Ramos (cell line): ENCODE measurements around the gene EXOSC1.
"Not testable (repeated sequence)": the region's sequence is repeated elsewhere in the genome, so short reads cannot be mapped to it uniquely, and the experiment has no call there.

ENCODE experiments used
- in situ Hi-C: fragments of 300-500 bp; cut with MboI; formaldehyde crosslinking; loops from one replicate; pipeline ENCODE4 v1.14.3; 2022; ENCODE audit warnings: low sequenced_read_pairs; ENCODE audit not compliant: unreplicated experiment

Gene EXOSC1

DNA sequence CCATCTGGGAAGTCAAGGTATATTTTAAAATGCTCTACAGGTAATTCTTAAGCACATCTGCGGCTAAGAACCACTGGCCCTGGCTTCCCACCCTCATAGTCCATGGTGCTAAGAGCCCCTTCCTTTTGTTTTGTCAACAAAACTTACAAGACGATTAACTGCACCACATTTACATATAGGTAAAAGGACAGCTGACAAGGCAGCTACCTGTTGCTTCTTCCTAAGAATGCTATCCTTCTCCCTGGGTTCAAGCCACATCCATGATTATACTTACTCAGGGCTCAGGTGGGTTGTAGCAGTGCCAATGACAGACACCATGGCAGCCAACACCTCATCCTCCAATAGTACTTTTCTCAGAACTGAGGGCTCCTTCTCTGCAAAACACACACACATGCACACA is 16.5 kb upstream of the EXOSC1 start:
- in situ Hi-C loops = loop anchor here (5.0 kb wide), 1 partner anchor 90 kb away; no protein-coding TSS in a partner anchor

DNA sequence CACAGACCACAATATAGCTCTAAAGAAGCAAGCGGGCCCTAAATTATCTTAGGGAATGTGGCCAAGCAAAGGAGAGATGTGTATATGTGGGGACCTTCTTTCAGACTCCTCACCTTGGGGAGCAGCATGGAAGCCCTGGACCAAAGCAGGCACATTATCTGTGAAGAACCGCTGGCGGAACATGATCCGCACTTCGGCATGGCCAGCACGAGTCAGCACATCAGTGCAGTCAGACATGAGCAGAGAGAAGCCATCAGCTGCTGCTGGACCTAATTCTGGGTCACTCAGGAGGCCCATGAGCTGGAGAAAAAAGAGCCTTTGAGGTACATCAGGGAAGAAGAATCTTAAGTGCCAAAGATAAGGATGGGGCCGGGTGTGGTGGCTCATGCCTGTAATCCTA is 14.1 kb upstream of the EXOSC1 start:
- in situ Hi-C loops = loop anchor here (5.0 kb wide), 1 partner anchor 92 kb away; no protein-coding TSS in a partner anchor

DNA sequence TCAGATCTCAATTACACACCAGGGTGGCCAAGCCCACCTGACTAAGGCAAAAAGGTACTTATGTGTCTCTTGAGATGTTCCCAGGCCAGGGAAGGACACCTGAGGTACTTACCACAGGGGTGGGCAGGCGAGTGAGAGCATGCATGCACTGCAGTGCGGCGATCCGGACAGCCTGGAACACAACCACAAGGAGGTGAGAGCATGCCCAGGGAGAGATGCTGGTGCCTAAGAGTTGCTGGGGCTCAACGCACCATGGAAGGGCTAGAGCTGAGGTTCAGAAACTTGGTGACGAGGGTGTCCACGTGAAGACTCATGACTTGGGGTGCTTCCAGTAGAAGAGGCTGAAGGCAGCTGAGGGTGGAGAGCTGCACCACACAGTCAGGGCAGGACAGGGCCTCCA is 13.3 kb upstream of the EXOSC1 start:
- in situ Hi-C loops = no loop called here

DNA sequence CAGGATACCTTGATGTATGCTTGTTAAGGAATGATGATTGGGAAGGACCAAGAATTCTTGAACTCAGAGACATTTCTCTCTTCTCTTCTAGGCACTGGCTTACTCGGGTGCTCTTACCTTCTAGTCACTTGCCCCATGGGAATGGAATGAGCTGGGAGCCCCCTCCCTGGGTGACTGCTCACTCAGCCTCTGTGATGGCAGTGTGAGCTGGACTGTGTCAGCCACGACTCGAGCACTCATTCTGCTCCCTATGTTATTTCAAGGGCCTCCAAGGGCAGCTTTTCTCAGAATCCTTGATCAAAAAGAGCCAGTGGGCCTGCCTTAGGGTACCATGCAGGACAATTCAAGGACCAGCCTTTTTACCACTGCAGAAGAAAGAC is 10.9 kb upstream of the EXOSC1 start:
- in situ Hi-C loops = no loop called here

DNA sequence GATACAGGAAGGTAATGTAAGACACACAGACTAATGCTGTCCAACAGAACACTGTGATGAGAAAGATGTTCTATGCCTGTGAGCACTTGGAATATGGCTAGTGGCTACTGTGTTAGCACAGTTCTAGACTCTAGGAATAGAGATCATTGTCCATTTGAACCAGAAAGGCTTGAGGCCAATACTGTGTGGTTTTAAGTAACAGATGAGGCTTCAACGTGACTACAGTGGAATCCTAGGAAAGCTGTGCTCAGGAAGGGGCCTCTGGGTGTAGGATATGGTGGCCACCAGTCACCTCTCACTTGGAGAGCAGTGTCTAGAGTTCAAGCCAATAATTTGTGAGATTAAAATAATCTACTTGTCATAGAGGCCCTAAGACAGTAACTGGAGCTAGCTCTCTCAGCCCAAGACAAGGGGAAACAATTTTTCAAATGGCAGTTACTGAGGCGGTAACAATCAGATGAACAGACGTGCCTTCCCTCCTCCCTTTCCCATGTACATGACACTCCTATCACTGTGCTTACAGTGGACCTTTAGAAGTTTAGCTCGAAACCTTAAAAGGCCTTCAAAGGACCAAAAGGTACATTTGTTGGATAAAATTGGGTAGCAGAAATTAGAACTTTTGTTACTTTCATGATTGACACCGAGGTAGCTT is 10.4 kb upstream of the EXOSC1 start:
- in situ Hi-C loops = no loop called here

DNA sequence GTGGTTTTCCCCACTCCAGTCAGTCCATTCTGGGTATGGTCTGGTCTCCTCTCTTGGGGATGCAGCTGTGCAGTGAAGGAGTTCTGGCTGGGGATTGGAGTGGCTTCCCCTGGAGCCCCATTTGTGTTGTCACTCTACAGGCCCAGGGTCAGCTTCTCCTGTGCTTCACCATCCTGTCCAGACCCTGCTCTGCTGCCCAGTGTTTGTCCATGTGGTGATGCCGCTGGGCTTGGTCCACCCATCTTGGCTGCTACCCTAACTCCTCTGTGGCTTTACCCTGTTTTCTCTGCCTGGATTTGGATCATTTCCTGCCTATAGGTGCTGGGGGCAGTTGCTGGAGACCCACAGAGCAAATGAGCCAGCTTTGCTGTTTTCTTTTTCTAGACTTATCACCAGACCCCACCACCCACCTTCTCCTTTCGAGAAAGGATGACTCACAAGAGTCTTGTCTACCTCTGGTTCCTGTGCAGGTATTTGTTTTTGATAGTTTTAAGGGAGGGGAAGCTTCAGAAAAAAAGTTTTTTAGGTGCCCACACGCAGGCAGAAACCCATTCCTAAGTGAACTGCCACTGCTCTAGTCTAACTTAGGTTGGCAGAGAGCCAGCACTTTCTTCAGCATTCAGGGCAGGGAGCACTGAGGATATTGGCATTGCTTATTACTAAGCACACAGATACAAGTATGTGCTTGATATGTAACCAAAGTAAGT is 8.7 kb upstream of the EXOSC1 start:
- in situ Hi-C loops = no loop called here

DNA sequence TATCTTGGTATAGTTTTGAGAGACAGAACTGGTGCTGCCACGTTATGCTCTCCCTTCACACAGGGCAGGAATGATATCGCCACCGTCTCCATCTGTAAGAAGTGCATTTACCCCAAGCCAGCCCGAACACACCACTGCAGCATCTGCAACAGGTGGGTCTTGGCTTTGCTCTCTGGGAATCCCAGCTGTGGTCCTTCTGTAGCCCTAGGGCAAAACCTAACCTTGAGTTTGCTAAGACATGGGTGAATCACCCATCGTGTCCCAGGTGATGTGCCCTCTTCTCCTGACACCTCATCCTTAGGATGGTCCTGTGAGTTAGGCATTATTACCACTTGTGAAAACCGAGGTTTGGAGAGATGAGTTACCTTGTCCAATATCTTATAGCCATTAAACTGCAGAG is 6.5 kb upstream of the EXOSC1 start:
- in situ Hi-C loops = no loop called here

DNA sequence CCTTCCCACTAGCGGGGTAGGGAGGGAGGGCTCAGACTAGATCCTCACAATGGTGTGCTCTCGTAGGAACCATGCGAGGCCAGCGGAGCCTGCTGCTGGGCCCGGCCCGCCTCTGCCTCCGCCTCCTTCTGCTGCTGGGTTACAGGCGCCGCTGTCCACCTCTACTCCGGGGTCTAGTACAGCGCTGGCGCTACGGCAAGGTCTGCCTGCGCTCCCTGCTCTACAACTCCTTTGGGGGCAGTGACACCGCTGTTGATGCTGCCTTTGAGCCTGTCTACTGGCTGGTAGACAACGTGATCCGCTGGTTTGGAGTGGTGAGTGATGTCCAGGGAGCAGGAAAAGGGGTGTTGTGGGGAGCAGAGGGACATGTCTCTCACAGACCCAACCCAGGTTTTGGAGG is 5.8 kb upstream of the EXOSC1 start:
- in situ Hi-C loops = no loop called here

DNA sequence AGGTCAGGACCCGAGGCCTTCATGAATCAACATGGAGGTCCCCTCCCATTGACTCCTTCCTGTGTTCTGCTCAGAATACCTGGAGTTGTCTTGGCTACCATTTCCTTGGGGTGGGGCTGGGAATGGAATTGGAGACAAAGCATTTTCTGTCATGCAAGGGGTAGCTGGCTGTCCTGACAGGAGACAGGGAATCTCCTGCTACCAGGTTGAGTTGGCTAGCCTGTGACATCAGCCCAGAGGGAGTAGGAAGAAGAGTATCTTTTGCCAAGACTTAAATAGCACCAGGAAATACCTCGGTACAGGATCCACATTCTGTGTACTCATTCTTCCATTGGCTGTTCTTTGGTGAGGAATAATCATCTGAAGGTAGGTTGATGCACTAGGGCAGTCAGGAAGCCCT is 5.0 kb upstream of the EXOSC1 start:
- in situ Hi-C loops = no loop called here

DNA sequence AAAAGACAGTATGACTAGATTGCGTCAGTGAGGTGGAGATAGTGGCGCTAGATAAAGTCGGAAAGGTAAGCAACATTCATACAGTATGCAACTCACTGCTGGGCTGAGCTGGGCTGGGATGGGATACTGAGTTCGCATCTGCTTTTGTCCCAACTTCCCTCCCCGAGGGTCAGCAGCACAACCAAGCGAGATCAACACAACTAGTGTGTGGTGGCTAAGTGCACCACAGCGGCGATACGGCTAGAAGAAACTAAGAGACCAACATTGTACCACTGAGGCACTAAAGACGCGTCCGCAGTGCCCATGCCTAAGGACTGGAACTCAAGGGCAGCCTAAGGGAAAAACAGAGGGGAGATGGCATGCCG is 467 bp downstream of the EXOSC1 start:
- in situ Hi-C loops = no loop called here

DNA sequence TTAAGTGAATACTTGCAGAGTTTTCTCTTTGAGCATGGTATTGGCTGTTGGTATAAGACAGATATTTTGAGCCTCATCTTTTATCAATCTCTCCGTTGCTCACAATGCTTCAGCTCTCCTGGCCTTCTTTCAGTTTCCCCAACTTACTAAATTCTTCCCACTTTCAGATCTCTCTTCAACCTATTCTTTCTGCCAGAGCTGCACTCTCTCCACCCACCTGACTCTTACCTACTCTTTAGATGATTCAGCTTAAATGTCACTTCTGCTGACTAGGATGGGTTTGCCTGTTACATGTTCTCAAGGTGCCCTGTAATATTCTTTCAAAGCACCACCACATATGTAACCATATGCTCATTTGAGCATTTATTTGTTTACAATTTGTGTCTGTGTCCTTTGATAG is 1.6 kb downstream of the EXOSC1 start:
- in situ Hi-C loops = no loop called here

DNA sequence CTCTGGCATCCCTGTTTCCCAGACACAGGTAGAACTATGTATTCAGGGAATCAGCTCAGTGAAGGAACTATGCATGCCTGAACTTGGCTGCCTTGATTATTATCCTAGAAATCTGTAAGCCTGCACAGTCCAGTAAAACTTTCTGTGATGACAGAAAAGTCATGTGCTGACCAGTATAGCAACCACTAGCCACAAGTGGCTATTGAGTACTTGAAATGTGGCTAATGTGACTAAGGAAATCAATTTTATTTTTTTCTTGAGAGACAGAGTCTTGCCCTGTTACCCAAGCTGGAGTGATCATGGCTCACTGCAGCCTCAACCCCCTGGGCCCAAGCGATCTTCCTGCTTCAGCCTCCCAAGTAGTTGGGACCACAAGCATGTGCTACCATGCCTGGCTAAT is 3.5 kb downstream of the EXOSC1 start:
- in situ Hi-C loops = no loop called here

DNA sequence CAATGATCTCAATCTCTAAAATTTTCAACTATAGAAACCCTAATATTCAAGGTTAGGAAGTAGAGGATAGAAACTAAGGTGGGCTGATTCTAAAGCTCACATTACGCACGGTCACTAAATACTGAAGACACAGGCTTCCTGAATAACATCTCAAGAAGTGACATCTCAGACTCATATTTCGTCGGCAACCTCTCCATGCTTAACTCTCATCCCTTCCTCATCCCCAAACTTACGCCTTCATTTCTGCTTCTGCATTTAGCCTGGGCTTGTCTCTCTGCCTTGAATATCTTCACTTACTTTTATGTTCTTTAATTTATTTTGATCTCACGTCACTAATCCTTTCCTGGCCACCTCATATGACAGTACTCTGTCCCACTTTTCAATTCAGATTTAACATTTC is 10.6 kb downstream of the EXOSC1 start:
- in situ Hi-C loops = no loop called here

DNA sequence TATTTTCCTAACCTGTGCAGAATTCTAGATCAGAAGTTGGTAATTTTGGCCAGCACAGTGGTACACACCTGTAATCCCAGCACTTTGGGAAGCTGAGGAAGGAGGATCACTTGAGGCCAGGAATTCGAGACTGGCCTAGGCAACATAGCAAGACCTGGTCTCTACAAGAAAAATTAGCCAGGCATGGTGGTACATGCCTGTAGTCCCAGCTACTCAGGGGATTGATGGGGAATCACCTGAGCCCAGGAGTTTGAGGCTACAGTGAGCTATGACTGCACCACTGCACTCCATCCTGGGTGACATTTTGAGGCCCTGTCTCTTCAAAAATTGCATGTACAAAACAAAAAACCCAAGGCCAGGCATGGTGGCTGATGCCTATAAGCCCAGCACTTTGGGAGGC is 11.2 kb downstream of the EXOSC1 start:
- in situ Hi-C loops = no loop called here

DNA sequence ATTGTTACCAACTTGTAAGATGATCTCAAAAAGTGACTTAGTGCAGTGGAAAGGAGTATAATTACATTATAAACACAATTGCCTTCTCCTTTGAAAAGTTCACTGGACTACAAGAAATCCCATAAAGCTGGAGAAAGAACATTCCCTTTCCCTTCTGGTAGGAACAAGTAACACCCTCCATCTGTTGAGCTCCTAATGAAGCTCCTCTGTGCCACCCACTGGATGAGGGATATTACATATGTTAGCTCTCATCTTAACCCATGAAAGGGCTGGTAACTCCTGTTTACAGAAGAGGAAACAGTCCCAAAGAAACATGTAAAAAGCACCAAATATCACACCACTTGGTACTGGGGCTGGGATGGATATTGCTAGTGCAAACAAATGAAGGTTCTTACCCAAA is 11.8 kb downstream of the EXOSC1 start:
- in situ Hi-C loops = no loop called here

DNA sequence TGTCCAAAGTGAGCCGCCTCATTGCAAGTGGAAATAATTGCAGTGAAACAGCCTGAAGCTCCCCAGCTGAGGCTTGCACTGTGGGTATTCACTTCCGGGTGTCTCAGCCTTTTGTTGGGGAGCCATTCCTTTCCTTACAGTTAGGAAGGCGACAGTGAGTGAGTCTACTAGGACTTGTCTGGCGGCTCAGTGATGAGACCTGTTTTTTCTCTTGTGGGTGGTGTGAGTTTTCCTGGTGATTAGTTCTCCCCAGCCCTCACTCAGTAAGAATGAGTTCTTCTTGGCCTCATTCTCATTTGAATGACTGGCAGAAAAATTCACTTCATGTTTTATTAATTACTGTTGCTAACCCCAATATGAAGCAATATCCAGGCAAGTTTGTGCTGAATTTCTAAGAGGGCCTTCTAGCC is 17.2 kb downstream of the EXOSC1 start:
- in situ Hi-C loops = no loop called here

DNA sequence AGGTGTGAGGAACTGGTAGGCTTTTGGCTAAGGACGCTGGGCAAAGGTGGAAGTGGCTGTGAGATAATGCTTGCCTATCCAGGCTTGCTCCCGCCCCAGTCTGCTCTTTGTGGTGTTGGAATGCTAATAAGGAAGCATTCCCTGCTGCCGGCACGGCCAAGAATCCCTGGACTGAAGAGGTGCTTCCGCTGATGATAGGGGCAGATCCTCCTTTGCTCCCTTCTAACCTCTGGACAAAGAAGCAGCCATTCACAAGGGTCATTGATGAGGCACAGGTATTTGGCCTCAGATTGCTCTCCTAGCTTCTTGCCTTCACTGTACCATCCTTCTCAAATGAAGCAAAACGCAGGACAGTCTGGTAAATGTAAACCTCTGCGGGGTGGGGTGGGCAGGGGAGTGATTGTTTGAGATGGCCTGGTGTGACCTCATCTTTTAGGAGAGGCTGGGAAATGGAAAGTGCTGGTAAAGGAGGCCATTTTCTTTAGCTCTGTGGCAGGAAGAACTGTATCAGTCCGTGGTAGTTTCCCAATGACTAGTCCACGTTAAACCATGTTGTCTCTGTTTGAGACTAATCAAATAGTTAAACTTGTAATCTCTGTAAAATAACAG is 18.1 kb downstream of the EXOSC1 start:
- in situ Hi-C loops = no loop called here

DNA sequence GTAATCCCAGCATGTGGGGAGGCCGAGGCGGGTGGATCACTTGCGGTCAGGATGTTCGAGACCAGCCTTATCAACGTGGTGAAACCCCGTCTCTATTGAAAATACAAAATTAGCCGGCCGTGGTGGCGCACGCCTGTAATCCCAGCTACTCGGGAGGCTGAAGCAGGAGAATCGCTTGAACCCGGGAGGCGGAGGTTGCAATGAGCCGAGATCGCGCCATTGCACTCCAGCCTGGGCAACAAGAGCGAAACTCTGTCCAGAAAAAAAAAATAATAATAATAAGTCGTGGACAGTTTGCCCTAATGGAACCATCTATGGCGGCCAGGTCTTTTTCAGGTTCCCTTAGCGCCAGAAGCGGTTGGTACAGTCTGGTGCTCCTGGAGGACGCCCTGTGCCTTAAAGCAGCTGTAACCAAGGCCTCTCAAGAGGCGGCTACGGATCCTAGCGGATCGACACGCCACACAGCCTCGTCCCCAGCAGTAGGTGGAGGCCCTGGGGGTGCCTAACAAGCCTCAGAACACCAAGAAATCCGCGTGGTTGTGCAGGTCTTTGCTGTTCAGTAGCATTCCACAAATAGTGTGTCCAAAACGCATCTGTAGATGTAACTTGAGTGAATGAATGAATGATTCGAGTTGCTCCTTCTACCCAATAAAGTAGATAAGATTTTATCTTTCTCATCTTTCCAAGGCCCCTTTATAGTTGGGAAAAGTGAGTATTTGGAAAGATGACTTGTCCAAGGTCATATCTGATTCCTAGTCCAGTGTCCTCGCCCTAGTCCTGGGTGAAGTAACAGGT is 18.8 kb downstream of the EXOSC1 start:
- in situ Hi-C loops = no loop called here

DNA sequence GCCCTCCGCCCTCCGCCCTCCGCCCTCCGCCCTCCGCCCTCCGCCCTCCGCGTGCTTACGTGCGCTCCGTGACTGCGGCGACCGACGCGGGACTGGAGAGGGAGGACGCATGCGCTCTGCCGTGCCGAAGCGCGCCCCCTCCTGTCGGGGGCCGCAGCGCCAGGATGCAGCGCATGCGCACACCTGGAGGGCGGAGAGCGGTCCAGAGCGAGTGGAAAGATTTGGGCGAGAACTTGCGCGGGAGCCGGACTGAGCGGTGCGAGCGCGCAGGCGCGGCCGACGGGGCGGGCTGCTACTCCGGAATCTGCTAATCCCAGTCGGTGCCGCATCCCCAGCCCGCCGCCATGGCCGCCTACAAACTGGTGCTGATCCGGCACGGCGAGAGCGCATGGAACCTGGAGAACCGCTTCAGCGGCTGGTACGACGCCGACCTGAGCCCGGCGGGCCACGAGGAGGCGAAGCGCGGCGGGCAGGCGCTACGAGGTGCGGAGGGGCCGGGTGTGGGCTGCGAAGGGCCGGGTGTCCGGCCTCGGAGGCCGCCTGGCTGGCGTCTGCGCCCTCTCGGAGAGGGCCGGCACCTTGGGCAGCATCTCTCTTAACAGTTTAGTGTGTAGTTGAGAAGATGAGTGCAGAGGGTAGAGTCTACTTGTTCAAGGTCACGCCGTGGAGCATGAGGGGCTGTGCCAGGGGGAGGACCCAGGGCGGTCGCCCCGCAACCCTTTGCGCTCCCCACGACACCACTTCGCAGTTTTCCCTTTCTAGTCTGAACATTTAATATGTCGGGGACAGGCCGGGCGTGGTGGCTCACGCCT is 19.6 kb downstream of the EXOSC1 start, which contains the start of gene PGAM1:
Gene PGAM1 (plus strand): TSS at position 228 of the 812 bp plus-strand sequence. CDS start 117 bp downstream, at position 345.
- in situ Hi-C loops = no loop called here

DNA sequence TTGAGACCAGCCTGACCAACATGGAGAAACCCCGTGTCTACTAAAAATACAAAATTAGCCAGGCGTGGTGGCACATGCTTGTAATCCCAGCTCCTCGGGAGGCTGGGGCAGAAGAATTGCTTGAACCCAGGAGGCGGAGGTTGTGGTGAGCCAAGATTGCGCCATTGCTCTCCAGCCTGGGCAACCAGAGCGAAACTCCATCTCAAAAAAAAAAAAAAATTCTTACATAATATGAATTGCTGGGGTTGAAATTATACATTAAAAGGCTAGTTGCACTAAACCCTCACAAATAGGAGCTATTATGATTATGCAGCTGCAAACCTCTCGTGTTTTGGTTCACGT is 22.1 kb downstream of the EXOSC1 start:
- in situ Hi-C loops = not testable (repeated sequence)
